ENCODE results near the gene PARD3.
"Not testable (repeated sequence)": the region's sequence is repeated elsewhere in the genome, so short reads cannot be mapped to it uniquely, and the experiment has no call there.

PARD3 gene

DNA sequence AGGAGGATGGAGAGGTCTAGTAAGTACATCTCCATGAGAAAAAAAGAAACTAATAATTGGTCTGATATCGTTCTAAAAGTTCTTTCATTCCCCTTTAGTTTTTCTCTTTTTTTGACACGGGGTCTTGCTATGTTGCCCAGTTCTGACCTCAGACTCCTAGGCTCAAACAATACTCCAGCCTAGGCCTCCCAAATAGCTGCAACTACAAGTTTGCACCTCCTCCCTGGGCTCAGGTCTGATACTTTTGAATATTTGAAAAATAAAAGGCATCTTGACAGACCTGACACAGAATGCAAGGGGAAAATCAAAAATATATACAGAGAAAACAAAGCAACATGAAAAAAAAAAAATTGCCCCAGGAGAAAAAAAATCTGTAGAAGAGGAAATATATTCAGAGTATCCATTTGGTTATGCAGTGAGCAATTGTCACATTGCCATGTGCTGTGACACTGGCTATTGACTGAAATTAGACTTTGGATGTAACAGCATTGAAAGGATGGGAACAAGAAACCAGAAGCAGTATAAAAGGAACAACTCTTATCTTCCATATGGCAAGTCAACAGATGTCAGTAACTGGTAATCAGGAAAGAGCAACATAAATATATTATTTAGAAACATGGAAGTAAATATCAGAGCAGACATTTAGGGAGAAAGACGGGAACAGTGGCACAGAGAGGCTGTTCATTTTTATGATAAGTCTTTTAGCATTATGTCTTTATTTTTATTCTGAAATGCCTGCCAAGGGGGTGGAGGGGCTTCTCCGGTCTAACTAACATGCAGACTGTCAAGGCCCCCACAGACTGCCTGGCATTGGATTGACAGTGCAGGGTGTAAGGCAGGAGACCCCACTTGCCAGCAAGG lies 408.4 kb downstream of the PARD3 start:
- DNase-seq = no peak

DNA sequence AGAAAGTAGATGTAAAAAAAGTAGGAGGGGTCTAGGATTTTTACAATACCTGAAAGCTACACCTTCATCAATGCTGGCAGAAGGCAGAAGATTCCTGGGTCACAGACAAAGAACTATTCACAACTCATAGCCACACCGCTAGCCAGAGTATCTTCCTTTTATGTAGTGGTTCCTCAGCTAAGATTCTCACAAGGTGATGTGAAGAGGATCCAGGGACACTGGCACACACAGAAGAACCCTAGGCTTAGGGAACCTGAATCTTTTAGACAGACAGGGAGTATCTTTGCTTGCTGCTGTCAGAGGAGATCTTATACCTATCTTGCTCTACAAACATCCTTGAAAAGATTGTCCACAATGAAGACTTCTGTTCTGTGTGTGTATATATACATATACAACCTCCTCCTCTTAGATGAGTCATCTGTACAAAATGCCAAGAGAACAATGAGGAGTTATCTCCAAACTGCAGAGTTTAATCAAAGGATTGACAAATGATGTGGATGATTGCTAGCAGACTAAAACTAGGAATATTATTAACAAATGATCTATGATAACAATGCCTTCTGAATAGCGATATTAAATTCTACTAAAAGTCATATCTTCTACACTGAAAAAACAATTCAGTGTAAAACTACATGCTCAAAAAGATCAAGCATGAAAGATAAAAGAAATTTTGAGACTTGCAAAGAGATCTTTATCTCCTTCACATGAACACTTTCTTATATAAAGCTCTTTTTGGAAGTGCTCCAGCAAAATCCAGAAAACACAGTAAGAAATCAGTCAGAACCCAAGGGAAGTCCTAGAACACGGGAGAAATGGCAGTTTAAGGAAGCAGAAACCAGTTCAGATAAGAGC lies 409.3 kb downstream of the PARD3 start:
- no peak for DNase-seq

GRCh38 chr10:34403512-34403911 lies 411.6 kb downstream of the PARD3 start:
- no peak for DNase-seq

DNA sequence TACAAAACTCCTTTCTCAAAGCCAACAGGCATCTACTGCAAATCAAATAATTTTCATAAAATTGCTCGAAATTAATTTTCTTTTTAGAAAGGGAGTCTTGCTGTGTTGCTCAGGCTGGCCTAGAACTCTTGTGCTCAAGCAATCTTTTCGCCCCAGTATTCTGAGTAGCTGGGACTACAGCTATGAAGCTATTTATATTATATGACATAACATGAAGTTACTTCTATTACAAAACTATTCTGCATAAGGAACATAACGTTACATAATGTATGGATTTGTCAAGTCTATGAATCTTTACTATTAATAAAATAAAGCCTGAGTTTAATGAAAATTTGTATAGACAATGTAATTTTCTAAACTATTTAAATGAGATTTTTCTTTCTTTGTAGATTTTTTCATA lies 415.0 kb downstream of the PARD3 start:
- DNase-seq = no peak

- DNase-seq = no peak
Measured at GRCh38 chr10:34399013-34399412, 416.1 kb downstream of the PARD3 start.

GRCh38 chr10:34397324-34397723 lies 417.8 kb downstream of the PARD3 start:
- no peak for DNase-seq

GRCh38 chr10:34396663-34397062 lies 418.4 kb downstream of the PARD3 start:
- no peak for DNase-seq

DNA sequence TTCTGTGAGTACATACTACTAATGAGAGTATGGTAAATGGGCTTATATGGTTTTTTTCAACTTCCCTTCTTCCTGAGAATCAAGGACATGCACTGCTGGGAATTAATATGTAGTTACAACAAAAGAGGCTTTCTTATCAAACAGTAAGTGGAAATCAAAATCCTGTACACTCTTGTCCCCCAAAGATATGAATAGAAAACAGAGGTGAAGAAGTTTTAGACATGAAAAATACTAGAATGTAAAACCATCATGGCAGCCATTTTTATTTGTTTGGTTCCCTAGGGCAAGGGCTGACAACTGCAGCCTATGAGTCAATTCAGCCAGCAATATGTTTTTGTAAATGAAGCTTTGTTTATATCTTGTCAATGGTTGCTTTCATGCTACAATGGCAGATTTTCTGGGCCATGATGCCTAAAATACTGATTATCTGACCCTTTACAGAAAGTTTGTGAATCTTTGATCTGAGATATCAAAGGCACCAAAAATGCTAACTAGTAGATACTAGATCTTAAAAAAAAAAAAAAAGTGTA lies 422.4 kb downstream of the PARD3 start:
- no peak for DNase-seq

DNA sequence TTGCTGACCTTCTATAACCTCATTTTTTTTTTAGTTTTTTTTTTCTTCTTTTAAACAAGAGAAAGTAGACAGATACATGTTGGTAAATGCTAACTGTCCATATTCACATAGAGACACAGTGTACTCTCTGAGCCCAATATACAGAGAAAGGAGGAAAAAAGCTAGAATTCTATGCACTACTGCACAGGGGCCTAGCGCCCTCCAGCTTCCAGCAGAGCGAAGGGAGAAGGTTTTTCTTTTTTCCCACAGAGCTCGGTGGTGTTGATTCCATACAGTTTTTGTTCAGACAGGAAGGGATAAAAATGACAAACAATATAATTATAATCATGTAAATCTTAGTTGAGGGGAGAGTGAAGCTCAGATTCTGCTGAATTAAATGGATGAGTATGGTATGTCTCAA lies 423.9 kb downstream of the PARD3 start:
- not testable (repeated sequence) for DNase-seq

GRCh38 chr10:34389801-34390200 lies 425.3 kb downstream of the PARD3 start:
- DNase-seq = no peak

DNA sequence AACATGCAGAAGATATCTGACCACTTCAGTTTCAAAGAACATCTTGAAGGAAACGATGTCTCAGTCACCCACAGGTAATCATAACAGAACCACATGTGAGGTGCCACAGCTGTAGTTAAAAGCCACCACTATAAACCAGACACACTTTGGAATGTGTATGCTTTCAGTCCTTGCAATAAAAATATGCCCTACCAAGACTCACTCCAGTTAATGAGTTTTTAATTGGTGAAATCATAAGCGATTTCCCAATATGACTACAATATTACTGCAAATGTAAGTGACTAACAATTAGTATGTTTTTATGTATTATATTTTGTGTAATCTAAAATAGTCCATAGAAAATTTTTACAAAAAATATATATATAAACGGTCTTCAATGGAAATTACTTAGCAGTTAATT lies 428.2 kb downstream of the PARD3 start:
- no peak for DNase-seq

- no peak for DNase-seq
Measured at GRCh38 chr10:34384372-34384771, 430.7 kb downstream of the PARD3 start.

- no peak for DNase-seq
Measured at GRCh38 chr10:34382626-34383025, 432.5 kb downstream of the PARD3 start.

DNA sequence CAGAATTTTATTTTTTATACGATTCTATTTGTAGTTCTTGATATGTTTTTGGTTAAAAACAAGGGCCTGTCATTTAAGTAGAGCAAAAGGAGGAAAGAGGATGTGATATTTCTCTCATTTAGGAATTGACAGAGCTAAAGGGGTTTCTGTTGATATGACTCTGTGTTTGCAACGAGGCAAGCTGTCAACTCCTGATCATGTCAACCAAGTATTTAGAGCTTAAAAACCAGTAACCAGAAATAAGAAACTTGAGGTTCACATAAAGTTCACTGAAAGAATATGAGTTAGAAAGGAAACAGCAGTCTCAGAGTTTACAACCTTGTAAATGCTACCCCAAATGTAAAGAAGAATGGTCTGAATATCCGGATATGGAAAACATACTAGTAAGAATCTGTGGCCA lies 434.2 kb downstream of the PARD3 start:
- DNase-seq = no peak

GRCh38 chr10:34378297-34378696 lies 436.8 kb downstream of the PARD3 start:
- DNase-seq = no peak

DNA sequence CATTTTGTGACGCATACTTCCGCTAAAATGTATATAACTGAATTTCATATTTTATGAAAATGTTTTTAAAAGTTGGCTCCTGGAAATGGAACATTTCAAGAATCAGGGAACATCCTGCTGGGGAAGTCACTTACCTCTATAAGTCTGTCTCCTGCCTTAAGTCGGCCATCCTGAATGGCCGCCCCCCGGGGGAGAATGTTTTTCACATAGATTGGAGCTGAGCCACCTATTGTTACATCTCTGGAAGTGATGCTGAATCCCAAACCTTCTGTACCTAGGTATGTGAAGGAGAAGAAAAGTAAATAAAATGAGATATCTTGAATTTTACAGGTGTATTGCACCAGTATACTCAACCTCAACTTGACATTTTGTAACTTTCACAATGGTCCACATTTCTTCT lies 437.3 kb downstream of the PARD3 start:
- DNase-seq = no peak

DNA sequence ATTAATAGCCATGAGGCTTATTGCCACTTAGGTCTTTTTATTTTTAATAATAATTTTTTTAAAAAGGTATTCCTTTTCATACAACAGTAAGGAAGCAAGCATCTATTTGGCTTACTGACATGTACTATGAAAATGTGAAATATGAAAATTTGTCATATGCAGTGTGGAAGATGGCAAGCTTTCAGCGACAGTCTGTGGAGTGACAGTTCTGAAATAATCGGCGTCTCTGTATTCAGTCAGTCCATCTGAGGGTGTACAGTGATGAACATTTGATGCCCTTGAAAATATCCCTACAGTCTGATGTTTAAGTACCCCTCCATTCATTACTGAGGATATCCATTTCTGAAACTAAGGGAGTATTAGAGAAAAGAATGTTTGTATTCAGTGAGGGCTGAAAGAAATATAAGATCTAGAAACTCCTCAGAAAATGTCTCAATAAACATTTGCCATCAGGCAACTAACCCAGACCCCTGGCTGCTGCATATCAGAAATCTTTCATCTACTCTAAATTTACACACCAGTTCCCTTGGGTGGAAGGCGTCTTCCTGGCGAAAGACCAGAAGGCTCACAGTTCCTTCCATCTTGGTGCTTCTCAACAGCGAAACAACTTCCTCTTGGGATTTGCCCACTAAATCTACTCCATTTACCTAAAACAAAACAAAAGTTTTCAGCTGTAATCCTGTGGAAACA lies 440.6 kb downstream of the PARD3 start:
- DNase-seq = no peak

- DNase-seq = no peak
Measured at GRCh38 chr10:34373211-34373610, 441.9 kb downstream of the PARD3 start.

DNA sequence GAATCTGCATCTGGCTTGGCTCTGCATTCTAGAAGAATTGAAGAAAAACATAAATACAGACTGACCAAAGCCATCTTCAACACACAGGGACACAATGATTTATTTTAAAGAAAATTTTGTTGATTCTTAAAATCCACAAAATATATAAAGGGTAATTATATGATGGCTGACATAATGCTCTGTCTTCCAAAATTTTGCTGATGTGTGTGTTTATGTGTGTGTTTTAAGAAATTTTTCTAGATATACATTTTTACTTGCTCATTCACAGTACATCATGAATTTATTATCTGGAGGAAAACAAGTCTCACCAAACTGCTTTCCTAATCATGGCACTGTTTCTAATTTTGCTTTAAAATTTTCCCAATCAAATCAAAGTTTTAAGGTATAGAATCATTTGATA lies 442.6 kb downstream of the PARD3 start:
- no peak for DNase-seq

GRCh38 chr10:34370126-34370525 lies 445.0 kb downstream of the PARD3 start:
- DNase-seq = no peak

GRCh38 chr10:34369120-34369519 lies 446.0 kb downstream of the PARD3 start:
- DNase-seq = no peak

DNA sequence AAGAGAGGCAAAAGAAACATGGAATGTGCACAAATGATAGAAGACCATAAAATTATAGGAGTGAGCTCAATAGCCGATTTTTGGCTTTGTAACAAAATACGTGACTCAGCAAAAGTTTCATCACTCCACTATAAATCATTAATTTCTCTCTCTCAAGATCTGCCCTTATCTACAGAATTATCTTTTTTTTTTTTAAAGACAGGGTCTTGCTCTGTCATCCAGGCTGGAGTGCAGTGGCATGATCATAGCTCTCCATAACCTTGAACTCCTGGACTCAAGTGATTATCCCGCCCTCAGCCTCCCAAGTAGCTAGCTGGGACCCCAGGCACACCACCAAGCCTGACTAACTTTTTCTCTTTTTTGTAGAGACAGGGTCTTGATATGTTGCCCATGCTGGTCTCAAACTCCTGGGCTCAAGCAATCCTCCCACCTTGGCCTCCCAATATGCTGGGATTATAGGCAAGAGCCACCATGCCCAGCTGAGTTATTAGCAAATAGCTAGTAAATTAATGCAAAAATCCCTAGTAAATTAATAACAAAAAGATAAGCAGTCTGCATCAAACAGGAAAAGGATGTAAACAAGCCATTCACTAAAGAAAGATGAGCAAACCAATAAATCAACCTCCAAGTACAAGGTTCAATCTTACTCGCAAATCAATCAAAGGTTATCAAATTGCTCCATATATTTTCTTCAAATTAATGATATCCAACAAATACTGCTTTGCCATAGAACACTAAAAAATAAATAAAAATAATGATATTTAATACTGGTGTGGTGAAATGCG lies 450.7 kb downstream of the PARD3 start:
- no peak for DNase-seq
